Fibroblast of skin of abdomen (primary cell): ENCODE data around the gene MPHOSPH10.
"Not testable (repeated sequence)": the region's sequence is repeated elsewhere in the genome, so short reads cannot be mapped to it uniquely, and the experiment has no call there.

Experiments
- DNase-seq: peaks from one replicate; pipeline ENCODE4 v3.0.0-alpha.2; 2013

MPHOSPH10 gene

GRCh38 chr2:71122387-71123298 is 7.8 kb upstream of the MPHOSPH10 start:
- DNase-seq: peak; percentile 25

GRCh38 chr2:71125506-71126294 is 4.7 kb upstream of the MPHOSPH10 start:
- DNase-seq: no peak

GRCh38 chr2:71126957-71127356 is 3.5 kb upstream of the MPHOSPH10 start:
- no peak for DNase-seq

- DNase-seq: peak; percentile 21
Measured at GRCh38 chr2:71129114-71129901, 1.1 kb upstream of the MPHOSPH10 start.

GRCh38 chr2:71129902-71130151 is 607 bp upstream of the MPHOSPH10 start:
- DNase-seq: no peak

GRCh38 chr2:71130905-71131244 is 441 bp downstream of the MPHOSPH10 start:
- DNase-seq: no peak

- not testable (repeated sequence) for DNase-seq
Measured at GRCh38 chr2:71131387-71132166, 1.1 kb downstream of the MPHOSPH10 start.

GRCh38 chr2:71133603-71134002 is 3.2 kb downstream of the MPHOSPH10 start:
- DNase-seq: no peak

- no peak for DNase-seq
Measured at GRCh38 chr2:71136174-71136573, 5.7 kb downstream of the MPHOSPH10 start.

GRCh38 chr2:71143782-71144181 is 13.3 kb downstream of the MPHOSPH10 start:
- DNase-seq: no peak

GRCh38 chr2:71148506-71149063 is 18.2 kb downstream of the MPHOSPH10 start:
- DNase-seq: no peak

GRCh38 chr2:71150082-71150816 is 19.8 kb downstream of the MPHOSPH10 start:
- DNase-seq: no peak

- DNase-seq: no peak
Measured at GRCh38 chr2:71151620-71152019, 21.2 kb downstream of the MPHOSPH10 start.

GRCh38 chr2:71153585-71154224 is 23.3 kb downstream of the MPHOSPH10 start:
- DNase-seq: no peak

GRCh38 chr2:71154279-71154678 is 23.8 kb downstream of the MPHOSPH10 start:
- DNase-seq: no peak

- DNase-seq: no peak
Measured at GRCh38 chr2:71154798-71155197, 24.4 kb downstream of the MPHOSPH10 start.

- no peak for DNase-seq
Measured at GRCh38 chr2:71155846-71156245, 25.4 kb downstream of the MPHOSPH10 start.

GRCh38 chr2:71156573-71156972 is 26.1 kb downstream of the MPHOSPH10 start:
- peak; percentile 51 for DNase-seq

GRCh38 chr2:71157124-71157793 is 26.8 kb downstream of the MPHOSPH10 start:
- peak; percentile 8 for DNase-seq

GRCh38 chr2:71166812-71167211 is 36.4 kb downstream of the MPHOSPH10 start:
- DNase-seq: no peak
